Left ventricle myocardium inferior (tissue), 1 donor: Measurements from ENCODE around the gene APPL2. TPM values are rescaled to one million over a fixed set of nuclear protein-coding genes. Genes with fewer than 3 reads are reported as not detected.
"Not testable (repeated sequence)": the region's sequence is repeated elsewhere in the genome, so short reads cannot be mapped to it uniquely, and the experiment has no call there.

Source experiments
- DNase-seq: peaks from one replicate; pipeline ENCODE4 v3.0.0-alpha.2; 2020
- H3K27ac ChIP-seq: fragments of 200-600 bp; replicated peaks from 2 replicates; pipeline ENCODE4 v1.8.0; 2021
- H3K27me3 ChIP-seq: fragments of 200-600 bp; 2 replicates; pipeline ENCODE4 v1.8.0; 2021; ENCODE audit warnings: low read depth
- H3K36me3 ChIP-seq: fragments of 200-600 bp; 2 replicates; pipeline ENCODE4 v1.8.0; 2021
- H3K4me1 ChIP-seq: fragments of 200-600 bp; 2 replicates; pipeline ENCODE4 v1.8.0; 2021
- H3K4me3 ChIP-seq: fragments of 200-600 bp; 2 replicates; pipeline ENCODE4 v1.8.0; 2021; ENCODE audit warnings: mild to moderate bottlenecking, moderate library complexity
- H3K9me3 ChIP-seq: fragments of 200-600 bp; replicated peaks from 2 replicates; pipeline ENCODE4 v1.8.0; 2021
- intact Hi-C: fragments of 100-400 bp; cut with micrococcal nuclease; formaldehyde crosslinking; loops from one replicate; pipeline ENCODE4 v1.11.0; 2022
- total RNA-seq: library from RNA; stranded (reverse); fragmentation: NEBNext Ultra II Directional; extraction: Animal tissue kit (Norgen Biotek cat#: 25700); gene quantifications from one replicate; pipeline ENCODE4 v1.2.1, GENCODE V29; 2021
- TF ChIP-seq, protein P1 (sequence below): fragments of 200-600 bp; IDR thresholded peaks from 2 replicates; pipeline ENCODE4 v1.8.0; 2021; ENCODE audit warnings: antibody characterized with exemption, mild to moderate bottlenecking, borderline replicate concordance
- donor health status: DM: no; HTN: yes; CAD: no; lungs with severe emphysema.

Gene APPL2
- total RNA-seq, 1 donor from 2014 or later = 19.8 TPM

DNA sequence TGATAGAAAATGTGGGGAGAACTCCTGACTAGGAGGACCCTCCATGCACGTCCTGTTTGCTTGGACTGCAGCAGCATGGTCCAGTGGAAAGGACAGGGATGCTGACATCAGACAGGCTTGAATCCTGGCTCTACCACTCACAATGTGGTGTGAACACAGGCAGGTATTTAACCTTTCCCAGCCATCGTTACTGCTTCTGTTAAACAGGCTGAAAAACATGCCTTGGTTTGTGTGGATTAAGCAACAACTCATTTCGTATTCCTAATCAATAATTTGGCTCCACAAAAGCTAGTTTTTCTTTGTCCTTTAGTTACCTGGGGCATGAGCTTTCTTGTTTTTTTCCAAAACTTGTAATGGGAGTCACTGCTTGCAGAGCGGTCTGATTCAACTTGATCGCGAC lies 41.0 kb downstream of the APPL2 start:
- Histone ChIP-seq H3K4me3 (no peak overlapping the region), H3K27ac (no peak overlapping the region), H3K9me3 (no peaks in the 10 kb centered on the region), H3K27me3 (no peaks in the 10 kb centered on the region), H3K4me1 (peaks cover 5% of the 10 kb centered on the region), H3K36me3 (peaks cover 93% of the 10 kb centered on the region)
- TF ChIP-seq, protein P1, sequence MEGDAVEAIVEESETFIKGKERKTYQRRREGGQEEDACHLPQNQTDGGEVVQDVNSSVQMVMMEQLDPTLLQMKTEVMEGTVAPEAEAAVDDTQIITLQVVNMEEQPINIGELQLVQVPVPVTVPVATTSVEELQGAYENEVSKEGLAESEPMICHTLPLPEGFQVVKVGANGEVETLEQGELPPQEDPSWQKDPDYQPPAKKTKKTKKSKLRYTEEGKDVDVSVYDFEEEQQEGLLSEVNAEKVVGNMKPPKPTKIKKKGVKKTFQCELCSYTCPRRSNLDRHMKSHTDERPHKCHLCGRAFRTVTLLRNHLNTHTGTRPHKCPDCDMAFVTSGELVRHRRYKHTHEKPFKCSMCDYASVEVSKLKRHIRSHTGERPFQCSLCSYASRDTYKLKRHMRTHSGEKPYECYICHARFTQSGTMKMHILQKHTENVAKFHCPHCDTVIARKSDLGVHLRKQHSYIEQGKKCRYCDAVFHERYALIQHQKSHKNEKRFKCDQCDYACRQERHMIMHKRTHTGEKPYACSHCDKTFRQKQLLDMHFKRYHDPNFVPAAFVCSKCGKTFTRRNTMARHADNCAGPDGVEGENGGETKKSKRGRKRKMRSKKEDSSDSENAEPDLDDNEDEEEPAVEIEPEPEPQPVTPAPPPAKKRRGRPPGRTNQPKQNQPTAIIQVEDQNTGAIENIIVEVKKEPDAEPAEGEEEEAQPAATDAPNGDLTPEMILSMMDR = no peak
- DNase-seq = no peak
- intact Hi-C loops = no loop called here

DNA sequence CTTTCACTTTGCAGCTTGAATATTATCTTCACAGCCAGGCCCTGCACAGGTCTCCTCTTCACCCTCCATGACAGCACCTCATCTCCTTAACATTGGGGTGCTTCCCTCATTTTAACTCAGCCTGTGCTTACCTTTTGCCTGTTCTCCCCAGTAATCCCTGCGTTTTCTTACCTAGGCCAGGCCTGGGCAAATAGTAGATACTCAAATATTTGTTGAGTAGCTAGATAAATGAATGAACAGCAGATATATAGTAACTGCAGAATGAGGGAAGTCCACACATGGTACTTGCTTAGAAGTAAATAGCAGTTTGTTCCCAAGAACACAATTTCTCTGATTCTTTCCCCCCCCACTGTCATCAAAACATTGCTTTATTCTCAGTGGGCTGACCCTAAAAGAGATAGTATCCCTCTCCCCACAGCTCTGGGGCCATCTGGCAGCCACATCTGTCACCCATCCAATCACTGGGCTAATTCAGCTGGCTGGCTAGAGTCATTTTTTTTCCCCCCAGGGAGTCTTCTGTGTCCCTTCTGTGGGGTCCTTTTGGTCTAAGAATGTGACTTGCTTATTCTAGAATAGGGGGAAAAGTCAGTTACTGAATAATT lies 43.2 kb downstream of the APPL2 start:
- Histone ChIP-seq H3K27me3 (no peaks in the 10 kb centered on the region), H3K27ac (no peak overlapping the region), H3K4me1 (peaks cover 5% of the 10 kb centered on the region), H3K4me3 (no peak overlapping the region), H3K9me3 (no peaks in the 10 kb centered on the region), H3K36me3 (peaks cover 97% of the 10 kb centered on the region)
- no peak for DNase-seq
- intact Hi-C loops = no loop called here
- TF ChIP-seq, protein P1 = no peak

DNA sequence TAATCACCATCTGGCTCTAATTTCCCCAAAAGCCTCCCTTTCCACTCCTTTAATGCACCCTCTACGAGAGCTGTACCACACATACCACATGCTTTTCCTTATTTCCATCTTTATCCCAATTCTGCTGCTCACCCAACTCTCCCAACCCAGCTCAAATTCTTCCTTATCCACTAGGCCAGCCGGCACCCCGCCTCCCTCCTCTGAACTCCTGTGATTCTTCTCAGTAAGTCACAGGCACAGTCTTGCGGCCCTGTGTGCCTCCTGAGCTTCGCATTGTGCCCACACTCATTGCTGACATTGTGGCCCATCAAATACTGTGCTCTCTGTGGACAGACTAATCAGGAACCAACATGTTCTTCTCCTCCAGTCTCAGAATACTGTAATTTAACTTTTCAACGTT lies 45.4 kb downstream of the APPL2 start:
- intact Hi-C loops = no loop called here
- TF ChIP-seq, protein P1 = no peak
- DNase-seq = no peak
- peaks cover 5% of the 10 kb centered on the region for H3K4me1 ChIP-seq
- peaks cover 97% of the 10 kb centered on the region for H3K36me3 ChIP-seq
- no peaks in the 10 kb centered on the region for H3K9me3 ChIP-seq
- no peak overlapping the region for H3K27ac ChIP-seq
- H3K4me3 ChIP-seq = no peak overlapping the region
- no peaks in the 10 kb centered on the region for H3K27me3 ChIP-seq

DNA sequence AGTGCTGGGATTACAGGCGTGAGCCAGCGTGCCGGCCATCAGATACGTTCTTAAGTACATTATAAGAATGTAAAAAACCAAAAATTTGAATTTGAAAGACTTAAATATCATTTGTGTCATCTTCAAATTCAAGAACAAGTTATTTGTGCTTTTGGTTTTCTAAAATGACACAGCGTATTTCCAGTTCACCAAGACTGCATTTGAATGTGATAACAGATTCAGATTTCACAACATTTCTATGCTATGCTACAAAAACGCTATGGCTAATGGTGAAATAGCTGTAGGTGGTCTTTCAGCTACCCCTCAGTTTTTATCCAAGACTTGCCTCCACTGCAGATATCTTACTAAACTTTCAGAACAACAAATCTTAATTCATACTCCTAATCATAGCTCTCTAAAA lies 46.7 kb downstream of the APPL2 start:
- TF ChIP-seq, protein P1 = no peak
- Histone ChIP-seq H3K9me3 (no peaks in the 10 kb centered on the region), H3K4me3 (no peak overlapping the region), H3K36me3 (peaks cover 97% of the 10 kb centered on the region), H3K27ac (no peak overlapping the region), H3K4me1 (peaks cover 5% of the 10 kb centered on the region), H3K27me3 (no peaks in the 10 kb centered on the region)
- intact Hi-C loops = no loop called here
- no peak for DNase-seq

DNA sequence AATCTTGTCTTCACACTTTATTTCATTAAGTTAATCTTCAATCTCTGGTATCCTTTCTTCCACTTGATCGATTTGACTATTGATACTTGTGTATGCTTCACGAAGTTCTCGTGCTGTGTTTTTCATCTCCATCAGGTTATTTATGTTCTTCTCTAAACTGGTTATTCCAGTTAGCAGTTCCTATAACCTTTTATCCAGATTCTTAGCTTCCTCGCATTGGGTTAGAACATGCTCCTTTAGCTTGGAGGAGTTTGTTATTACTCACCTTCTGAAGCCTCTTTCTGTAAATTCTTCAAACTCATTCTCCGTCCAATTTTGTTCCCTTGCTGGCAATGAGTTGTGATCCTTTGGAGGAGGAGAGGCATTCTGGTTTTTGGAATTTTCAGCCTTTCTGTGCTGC lies 52.0 kb downstream of the APPL2 start:
- H3K4me1 ChIP-seq, H3K27me3 ChIP-seq, intact Hi-C loops, DNase-seq, H3K27ac ChIP-seq, H3K4me3 ChIP-seq: not testable (repeated sequence)
- Histone ChIP-seq H3K36me3 (peaks cover 72% of the 10 kb centered on the region), H3K9me3 (peaks cover 18% of the 10 kb centered on the region)

DNA sequence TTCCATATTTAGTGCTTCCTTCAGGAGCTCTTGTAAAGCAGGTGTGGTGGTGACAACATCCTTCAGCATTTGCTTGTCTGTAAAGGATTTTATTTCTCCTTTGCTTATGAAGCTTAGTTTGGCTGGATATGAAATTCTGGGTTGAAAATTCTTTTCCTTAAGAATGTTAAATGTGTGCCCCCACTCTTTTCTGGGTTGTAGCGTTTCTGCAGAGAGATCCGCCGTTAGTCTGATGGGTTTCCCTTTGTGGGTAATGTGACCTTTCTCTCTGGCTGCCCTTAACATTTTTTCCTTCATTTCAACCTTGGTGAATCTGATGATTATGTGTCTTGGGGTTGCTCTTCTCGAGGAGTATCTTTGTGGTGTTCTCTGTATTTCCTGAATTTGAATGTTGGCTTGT lies 52.6 kb downstream of the APPL2 start:
- H3K36me3 ChIP-seq = peaks cover 72% of the 10 kb centered on the region
- H3K27ac ChIP-seq, H3K27me3 ChIP-seq, H3K4me1 ChIP-seq, H3K4me3 ChIP-seq, DNase-seq, intact Hi-C loops: not testable (repeated sequence)
- H3K9me3 ChIP-seq = peaks cover 19% of the 10 kb centered on the region

DNA sequence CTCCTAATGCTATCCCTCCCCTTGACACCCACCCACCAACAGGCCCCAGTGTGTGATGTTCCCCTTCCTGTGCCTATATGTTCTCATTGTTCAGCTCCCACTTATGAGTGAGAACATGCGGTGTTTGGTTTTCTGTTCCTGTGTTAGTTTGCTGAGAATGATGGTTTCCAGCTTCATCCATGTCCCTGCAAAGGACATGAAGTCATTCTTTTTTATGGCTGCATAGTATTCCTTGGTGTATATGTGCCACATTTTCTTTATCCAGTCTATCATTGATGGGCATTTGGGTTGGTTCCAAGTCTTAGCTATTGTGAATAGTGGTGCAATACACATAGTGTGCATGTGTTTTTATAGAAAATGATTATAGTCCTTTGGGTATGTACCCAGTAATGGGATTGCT lies 56.9 kb downstream of the APPL2 start:
- H3K27ac ChIP-seq, H3K4me1 ChIP-seq, intact Hi-C loops, H3K27me3 ChIP-seq, H3K4me3 ChIP-seq, DNase-seq: not testable (repeated sequence)
- Histone ChIP-seq H3K36me3 (peaks cover 67% of the 10 kb centered on the region), H3K9me3 (peaks cover 19% of the 10 kb centered on the region)
